SHP77 (cell line): ENCODE measurements around the gene ADAMTS17.
"Not testable (repeated sequence)": the region's sequence is repeated elsewhere in the genome, so short reads cannot be mapped to it uniquely, and the experiment has no call there.

Experiments
- DNase-seq, 2 experiments: peaks; one replicate each; lab custom pipeline; 2025; lab: John Stamatoyannopoulos, UW

ADAMTS17 gene

DNA sequence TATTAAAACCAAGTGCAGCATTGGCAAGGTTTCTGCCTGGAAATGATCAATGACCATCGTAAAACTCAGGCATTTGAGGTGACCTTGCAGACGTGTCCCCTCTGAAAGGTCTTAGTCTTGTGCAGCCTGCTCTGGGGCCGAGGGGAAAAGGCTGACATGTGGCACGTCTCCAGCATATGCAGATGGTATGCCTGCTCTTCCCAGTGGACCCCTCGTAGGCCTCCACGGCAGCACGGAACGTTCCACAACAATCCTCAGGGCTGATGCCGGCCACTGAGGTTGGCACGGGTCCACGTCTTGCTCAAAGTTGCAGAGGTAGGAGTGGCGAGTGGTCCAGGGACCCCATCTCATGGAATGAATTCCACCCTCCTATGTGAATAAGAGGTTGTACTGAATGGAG, 361.0 kb downstream of the ADAMTS17 start:
- no peak for DNase-seq

DNA sequence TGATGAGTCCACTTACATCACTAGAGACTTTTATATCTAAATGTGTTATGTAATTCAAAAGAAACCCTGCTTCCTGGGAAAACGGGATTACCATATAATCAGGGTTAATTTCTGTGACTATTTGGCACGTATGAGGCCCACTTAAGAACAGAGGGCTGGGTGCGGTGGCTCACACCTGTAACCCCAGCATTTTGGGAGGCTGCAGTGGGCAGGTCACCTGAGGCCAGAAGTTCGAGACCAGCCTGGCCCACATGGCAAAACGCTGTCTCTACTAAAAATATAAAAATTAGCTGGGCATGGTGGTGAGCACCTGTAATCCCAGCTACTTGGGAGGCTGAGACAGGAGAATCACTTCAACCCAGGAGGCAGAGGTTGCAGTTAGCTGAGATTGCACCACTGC, 361.9 kb downstream of the ADAMTS17 start:
- DNase-seq: not testable (repeated sequence)

DNA sequence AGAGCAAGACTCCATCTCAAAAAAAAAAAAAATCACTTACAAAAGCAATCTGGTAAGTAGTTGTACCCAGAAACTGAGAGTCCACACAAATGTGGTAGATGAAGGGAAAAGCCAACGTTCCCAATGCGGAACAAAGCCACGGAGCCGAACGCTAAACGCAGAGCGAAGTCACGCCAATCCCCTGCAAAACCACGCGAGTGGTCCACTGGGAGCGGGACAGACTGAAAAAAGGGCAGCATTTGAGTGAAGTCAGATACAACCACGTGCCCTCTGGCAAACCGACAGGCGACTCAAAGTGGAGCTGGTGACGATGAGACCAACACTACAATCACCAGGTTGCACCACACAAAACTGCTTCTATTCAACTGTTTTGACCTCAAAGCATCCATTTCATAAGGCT, 362.4 kb downstream of the ADAMTS17 start:
- no peak for DNase-seq

DNA sequence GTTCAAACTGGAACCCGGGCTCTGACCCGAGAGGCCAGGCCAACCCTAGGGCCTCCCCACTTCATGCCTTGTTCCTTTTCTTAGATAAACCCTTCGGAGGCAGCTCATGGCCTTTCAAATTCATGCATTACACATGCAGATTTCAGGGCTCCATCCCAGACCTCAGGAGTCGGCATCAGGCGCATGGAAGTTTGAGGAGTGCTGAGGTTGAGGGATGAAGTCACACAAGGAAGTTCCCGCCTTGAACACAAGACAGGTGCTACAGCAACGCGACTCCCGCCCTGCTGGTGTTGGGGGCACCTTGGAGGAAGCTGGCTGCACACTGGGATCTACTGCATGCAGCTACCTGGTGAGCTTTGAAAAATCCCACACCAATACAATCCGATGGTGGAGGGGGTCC, 363.3 kb downstream of the ADAMTS17 start:
- no peak for DNase-seq

DNA sequence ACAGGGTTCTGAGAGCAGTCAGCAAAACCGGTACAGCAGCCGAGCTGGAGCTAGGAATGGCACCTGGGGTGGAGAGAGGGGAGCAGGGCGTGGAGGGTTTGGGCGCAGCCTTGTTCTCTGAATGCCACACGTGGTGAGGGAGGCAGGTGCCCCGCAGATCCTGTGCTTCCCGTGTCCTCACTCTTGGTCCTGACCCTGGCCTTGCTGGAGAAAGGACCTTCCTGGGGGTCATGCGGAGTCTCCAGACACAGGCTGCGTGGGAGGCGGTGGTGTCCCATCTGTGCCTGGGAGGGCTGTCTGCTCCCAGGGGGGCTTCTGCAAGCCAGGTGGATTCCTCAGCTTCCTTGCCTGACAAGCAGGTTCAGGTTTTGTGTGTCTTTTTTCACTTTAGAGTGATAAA, 363.8 kb downstream of the ADAMTS17 start:
- DNase-seq: no peak

DNA sequence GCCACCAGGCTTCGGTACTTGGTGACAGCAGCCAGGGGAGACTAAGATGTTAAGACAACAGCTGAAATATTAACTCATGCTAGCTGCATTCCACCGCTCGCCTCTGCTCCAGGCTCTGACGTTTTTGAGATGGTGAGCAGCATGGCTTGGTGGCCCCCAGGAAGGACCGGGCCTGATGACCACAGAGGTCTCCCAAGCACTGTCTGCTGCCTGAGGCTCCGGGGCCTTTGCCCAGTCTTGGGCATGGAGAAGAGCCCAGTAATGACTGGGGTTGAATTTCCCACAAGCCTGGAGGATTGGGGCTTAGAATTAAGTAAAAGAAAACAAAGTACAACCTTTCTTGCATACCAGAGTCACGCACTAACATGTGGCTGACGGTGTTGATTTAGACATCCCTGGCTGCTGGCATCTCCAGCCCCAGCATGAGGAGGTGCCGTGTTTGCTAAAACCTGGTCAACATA, 364.9 kb downstream of the ADAMTS17 start:
- no peak for DNase-seq

DNA sequence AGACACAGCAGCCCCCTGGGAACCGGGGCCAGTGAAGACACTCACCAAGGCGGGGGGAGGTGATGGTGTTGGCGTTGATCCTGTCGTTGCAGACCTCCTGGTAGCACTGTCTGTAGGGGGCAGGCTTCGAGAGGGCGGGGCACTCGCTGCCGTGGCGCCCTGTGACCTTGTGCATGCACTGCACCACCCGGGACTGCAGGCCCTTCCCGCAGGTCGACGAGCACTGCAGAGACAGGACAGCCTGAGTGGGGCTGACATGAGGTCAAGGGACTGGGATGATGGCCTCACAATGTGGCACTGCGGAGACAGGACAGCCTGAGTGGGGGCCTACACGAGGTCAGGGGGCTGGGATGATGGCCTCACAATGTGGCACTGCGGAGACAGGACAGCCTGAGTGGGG, 365.8 kb downstream of the ADAMTS17 start:
- no peak for DNase-seq

DNA sequence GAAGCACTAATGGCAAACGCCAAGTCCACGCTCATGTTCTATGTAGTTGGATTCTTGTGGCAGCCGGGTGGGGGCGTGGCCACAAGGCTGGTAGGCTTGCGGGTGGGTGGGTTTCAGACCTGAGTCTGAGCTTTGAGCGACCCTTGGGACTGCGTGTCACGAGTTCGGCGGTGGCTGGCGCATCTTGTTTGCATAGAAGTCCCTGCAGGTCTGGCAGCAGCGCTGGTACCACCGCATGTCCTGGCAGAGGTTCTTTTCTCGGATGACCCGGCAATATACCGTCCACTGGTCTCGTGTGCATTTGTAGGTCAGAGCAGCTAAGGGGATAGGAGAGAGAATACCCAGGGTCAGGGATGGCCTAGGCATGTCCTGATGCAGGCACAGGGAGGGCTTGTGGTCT, 367.5 kb downstream of the ADAMTS17 start:
- no peak for DNase-seq

DNA sequence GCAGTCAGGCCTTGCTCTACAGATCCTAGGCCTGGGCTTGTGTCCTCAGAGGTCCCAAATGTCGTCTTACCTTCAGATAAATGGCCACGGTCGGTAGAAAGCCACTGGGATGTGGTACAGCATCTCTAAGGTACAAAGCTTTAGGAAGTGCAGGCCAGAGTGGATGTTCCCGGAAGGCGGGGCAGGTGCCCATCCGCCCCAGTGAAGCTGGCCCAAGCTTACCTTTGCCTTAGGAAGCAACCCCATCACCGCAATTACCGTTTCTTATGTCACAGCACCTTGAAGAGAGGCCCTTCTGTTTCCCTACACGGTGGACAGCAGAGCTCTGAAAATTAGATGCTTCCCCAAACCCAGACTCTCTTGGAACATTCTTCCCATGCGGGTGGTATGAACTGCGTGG, 368.4 kb downstream of the ADAMTS17 start:
- DNase-seq: no peak

DNA sequence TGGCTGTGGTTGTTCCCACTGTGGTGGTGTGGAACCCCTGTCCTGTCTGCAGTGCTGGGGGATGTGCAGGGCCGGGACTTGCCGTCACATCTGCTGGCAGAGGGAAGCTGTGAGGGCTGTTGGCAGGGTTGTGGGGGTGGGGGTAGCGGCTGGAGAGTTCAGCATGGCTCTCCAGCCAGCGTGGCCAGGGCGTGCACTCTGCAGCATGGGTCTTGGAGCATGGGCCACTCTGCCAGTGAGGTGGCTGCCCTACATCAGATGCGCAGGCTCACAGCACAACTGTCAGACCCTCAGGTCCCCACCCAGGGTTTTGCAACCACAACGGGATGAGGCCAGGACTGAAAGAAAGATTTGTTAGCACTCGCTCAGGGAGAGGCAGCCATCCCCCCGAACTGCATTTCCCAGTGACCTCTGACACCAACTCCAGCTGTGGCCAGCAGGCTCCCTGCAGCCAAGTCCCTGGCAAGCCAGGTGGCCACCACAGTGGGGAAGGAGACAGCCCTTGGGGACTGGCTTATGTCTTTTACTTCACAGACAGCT, 370.8 kb downstream of the ADAMTS17 start:
- DNase-seq: no peak

DNA sequence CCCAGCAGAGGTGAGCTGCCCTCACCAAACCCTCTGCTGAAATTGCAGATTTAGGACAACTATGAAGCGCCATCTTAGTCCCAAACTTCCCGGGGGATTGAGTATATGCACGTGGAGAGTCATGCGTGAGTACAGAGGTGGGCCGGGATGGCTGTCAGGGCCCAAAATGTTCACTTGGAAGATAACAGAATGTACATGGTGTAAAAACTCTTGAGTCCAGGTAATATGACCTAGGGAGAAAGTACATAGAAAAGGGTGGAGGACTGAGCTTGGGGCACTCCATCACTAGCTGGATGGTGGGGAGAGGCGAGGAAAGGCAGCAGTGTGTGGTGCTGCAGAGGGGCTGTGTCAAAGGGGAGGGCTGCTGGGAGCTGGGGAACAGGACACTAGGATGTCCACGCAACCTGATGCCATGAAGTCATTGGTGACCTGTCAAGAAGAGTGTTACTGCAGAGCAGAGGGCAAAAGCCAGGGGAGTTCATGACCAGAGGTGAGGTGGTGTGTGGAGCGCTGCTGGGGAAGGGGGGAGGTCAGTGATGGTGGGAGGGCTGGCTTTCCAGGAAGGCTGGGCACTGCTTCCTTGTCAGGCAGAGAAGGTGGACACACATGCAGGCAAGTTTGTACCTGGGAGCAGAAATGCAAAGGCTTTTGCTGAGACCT, 372.4 kb downstream of the ADAMTS17 start:
- no peak for DNase-seq

DNA sequence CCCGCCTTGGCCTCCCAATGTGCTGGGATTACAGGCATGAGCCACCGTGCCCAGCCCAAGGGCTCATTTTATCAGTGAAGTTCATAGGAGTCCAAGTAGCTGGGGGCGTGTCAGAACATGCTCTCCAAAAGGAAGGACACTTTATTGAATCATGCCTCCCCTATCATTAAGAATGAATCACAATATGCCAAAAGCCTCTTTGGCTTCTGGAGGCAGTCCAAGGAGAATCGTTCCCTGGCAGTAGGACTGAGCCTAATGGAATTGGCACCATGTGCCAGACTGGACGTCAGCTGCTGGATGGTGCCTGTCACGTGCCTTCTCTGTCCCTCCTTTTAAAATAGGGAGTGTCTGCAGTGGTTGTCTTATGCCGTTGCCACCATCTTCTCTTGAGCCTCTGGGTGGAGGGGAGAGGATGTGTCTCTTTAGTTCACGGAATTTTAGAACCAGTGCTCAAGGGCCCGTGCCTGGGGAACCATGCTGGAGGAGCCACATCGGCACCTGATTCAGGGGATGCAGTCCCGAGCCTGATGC, 373.9 kb downstream of the ADAMTS17 start:
- DNase-seq: no peak

DNA sequence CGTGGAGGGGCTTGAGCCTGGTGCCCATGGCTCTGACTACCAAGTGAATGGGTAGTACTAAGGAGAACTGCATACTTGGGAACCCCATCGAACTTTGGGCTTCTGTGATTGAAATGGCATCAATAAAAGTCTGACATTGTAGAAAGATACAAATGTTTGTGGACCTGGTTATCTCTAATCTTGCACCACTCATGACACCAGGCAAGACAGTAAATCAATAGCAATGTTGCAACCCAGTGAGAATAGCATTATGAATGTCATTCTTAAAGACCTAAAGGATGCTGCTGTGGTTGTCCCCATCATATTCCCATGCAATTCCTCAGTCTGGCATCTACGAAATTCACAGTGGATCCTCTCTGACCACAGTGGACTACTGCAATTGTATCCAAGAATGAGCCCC, 375.0 kb downstream of the ADAMTS17 start:
- DNase-seq: no peak

DNA sequence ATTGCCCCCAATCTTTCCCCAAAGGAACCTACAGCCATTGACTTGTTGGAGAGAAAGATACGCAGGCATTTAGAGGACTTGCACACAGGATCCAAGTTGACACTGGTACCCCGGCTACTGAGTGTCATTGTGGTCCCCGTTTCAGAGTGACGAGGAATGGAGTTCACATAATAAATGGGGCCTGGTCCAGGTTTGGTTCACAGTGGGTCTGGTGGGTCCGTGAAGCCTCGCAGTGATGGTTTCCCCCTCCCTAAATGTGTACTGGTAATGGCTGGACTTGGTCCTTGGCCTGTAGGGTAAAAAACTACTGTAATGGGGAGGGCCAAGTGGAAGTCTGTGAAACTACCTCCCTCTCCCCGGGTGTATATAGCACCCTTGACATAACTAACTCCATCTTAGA, 376.4 kb downstream of the ADAMTS17 start:
- no peak for DNase-seq

DNA sequence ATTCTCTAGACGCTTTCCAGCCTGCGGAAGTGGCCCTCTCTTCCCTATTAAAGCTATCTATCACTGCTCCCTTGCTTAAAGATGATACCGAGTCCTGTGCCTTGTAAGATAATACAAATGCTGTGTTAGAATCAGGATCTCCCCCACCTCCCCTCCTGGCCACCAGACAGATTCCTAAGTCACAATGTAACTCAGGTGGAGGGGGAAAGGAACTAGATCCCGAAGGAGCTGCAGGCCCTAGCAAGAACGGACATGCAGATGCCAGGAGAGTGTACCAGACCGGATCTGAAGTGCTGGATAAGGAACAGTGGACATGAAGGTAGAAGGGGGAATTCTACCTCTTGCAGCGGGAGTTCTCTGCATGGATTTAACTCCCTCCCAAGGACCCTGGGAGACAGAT, 377.8 kb downstream of the ADAMTS17 start:
- DNase-seq: no peak

DNA sequence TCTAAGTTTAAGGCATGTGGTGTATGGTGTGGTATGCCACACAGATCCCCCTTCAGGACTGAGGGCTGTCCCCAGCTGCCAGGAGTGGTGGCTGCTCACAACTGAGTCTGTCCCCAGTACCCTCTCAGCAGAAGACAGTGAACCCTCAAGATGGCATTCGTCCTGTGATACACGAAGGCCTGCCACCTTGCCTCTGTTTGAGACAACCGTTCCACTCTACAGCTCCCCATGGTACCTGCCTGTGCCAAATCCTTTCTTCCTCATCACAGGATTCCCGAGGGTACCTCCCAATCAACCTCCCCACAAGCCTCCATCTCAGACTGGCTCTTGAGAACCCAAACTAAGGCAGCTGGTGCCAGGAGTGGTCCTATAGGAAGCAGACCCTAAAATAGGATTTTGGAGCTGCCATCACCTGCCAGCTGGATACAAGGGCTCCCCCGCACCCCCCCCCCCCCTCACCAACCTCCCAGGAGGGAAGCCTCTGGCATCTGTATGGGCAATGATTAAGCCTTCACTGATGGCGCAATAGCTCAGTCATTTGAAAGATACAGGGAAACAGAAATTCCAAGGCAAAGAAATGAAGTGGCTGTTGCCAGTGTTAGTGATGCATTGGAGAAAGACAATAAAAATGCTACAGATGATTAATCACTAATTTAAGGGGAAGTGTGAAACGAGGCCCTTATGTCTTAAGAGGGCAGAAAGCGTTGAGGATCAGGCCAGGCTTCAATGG, 378.5 kb downstream of the ADAMTS17 start:
- DNase-seq: no peak

DNA sequence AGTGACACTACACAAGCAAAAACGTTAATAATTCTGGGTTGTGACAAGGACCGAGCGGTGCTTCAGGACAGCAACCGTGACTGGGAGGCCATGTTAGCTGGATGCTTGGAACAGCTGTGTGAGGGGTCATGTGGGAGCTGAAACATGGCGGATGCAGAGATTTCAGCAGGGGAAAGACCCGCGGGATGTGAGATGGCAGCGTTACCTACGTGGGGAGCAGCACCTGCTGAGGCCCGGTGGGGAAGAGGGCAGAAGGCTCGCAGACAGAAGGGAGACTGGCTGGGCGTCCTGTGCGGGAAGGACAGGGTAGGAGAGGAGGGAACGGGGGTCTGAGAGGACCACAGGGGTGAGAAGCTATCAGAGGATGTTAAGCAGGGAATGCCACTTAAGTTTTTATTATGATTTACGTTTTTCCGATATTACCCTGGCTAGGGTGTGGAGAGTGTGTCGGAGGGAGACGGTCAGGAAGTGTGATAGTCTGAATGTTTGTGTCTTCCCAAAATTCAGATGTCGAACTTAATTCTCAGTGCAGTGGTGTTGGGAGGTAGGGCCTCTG, 379.7 kb downstream of the ADAMTS17 start:
- DNase-seq: no peak

DNA sequence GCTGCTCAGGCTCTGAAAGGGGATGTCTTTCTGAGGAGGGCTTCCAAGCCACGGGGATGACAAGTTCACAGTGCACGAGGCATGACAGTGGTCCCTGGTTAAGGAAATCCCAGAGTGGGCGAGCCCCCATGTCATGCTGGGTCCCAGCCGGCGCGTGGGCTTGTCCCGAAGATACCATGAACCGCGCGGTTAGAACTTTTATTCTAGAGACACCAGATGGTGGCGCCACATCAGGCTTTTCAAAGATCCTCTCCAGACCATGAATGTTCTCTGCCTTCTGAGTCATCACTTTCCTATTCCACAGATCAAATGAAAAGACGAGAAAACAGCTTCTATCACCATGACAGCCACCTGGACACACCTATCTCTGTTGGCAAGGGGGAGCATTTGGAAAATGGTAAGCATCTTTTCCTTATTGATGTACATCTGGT, 380.7 kb downstream of the ADAMTS17 start:
- DNase-seq: no peak

DNA sequence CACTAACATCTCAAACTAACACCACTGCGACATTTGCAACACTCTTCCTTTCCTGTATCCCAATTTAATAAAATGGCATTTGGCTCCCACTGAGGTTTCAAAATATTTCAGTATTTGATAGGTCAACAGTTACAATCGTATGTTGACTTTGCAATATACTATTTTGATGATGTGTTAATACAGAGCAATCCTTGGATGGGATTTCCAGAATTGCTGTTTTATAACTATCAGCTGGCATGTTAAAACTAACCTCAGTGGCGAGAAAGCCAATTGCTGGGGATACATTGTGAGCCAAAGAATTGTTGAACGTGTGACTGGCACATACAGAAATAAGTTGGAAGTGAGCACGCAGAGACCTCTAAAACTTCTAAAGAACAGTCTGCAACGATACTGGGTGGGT, 382.4 kb downstream of the ADAMTS17 start:
- DNase-seq: no peak

DNA sequence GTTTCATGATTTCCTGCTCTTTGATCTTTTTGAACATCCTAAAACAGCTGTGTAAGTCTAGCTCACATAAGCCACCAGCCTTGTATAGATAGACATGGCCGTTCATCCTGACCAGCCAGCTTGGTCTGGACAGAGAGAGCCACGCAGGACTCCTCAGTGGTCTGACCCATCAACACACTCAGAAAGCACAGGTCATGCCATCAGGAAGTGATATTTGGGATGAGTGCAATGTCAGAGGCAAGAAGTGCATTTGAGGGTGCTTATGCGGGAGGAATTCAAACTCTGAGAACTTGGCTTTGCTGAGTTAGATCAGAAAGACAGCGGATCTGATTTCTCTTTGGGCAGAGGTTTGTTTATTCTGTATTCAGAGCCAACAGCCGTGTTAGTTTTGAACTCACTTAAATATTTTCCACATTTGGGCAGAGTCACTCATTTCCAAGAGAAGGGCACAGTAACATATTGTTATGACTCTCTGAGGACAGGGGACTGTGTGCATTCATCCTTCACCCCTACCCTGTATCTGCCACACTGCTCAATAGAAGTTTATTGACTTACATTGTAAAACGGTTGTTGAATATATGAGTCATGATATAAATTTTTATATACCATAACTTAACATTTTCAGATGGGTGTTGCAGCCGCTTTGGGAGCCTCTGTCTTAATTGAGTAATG, 383.2 kb downstream of the ADAMTS17 start:
- no peak for DNase-seq

DNA sequence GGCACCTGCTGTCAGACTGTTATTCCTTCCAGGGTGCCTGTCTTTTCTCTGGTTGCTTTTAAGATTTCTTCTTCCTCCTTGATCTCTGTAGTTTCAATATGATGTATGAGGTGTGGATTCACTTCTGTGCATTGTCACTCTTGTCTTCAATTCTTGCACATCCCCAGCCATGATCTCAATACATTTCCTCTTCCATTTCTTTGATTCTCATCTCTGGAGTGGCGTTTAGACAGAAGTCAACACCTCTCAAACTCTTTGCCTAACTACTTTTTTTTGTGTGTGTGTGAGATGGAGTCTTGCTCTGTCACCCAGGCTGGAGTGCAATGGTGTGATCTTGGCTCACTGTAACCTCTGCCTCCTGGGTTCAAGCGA, 384.1 kb downstream of the ADAMTS17 start:
- no peak for DNase-seq
